CD4-positive, alpha-beta T cell treated with Interleukin-10 for 1 hour (primary cell): ENCODE data around the gene BMPER.

ENCODE experiments used
- DNase-seq: peaks from one replicate; pipeline ENCODE4 v3.0.0-alpha.2; 2020

BMPER gene

DNA sequence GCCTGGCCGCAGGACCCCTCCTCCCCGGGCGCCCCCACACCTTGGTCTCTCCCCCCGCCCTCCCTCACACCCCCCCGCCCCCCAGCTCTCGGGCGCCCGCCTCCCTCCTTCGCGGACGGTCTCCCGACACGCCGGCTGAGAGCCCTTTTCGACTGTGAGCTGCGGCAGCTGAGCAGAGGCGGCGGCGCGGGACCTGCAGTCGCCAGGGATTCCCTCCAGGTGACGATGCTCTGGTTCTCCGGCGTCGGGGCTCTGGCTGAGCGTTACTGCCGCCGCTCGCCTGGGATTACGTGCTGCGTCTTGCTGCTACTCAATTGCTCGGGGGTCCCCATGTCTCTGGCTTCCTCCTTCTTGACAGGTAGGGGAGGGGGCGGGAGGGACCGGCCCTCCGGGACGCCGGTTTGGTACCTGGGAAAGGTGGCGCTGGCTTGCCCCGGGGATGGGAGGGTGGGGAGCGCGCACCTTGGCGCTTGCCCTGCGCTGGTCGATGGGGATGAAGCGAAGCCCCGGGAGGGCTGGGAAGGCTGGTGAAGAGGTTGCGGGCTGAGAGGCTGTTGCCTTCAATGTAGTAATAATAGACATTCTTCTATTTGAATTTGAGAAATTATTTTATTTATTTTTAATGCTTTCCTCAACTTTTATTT lies at the start of gene BMPER:
Gene BMPER, plus strand, starts transcription at position 151 of the 644 bp plus-strand sequence. Its CDS starts 75 bp downstream, at position 226.
- no peak for DNase-seq

DNA sequence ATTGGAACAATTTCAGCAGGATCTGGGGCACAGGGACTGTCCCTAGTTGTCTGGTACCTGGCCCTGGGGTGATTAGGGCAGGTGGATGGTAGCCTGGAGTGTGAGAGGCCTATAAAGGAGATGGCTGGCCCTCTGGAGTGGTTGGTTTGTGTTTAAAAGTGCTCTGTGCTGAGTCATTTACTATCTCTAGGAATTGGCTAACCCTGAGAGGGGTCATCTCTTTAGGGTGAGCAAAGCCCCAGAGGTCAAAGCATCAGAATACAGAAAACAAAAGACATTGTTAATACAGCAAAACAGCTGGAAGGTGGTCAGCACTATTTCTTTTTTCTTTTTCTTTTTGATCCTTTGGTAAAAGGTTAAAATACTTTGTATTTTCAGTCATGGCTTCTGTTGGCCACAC lies 43.4 kb upstream of the BMPER start:
- DNase-seq: no peak

DNA sequence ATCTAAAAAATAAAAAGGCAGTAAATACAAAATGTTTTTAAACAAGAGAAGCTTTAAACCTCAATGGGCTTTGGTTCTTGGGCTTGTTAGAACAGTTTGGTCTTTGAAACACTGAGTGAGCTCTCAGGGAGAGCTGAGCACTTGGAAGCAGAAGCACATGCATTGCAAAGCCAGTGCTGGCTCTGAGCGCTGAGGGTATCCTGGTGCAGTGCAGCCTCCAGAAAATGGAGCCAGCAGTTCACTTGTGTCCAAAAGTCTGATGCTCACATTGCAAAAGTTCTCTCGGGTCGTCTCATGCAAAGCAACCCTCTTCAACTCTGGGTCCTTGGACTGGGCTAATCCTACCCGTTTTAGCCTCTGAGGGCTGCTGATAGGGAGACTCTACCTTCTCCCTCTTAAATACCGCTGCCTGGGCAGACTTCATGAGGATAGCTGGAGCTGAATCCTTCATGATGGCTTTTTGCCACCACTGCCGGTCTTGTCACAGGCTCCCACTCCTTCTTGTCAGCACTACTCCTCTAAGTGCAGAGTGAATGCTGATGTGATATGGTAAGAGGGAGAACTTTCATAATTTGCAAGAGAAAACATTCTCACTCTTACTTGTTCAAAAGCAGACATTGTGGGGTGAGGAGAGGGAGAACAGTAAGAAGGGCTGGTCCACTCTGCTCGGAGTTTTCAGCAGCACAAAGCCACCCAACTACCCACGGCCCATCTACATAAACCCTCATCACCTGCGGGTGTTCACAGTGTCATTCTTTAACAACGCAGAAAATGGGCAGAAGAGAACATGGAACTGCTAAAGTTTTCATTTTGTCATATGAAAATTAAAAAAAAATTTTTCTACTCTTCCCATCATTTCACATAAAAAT lies 42.2 kb upstream of the BMPER start:
- no peak for DNase-seq

DNA sequence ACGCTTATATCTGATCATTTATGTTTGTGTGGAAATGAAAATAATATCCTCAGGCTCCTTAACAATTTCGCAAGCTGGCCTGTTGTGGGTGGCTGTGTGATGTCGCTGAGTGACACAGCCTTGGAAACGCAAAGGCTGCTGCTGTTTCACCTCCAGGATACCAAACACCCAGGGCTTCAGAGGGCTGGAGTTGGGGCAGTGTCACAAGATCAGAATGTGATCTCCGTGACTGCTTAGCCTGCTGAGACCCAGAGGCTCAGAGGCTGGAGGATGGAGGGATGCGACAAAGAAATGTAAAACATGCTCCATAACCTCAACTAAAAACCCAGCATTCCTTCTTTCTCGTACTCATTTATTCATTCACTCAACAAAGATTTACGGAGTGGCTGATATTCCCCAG lies 37.2 kb upstream of the BMPER start:
- DNase-seq: no peak

DNA sequence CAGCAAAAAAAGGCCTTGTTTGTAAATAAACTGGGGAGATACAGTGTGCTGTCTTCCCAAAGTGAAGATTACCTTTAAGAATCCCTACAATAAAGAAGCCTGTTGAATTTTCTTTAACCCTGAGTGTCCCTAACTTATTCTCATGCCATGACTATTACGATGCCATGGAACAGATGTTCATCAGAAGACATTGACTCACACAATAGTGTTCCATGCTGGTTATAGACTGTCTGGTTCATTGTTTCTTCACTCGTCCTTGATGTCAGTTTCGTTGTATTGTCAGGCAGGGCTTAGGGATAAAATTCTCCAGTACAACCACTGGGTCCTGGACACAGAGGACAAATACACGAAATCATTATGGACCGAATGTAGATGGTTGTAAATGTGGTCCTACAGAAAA lies 36.2 kb upstream of the BMPER start:
- no peak for DNase-seq

DNA sequence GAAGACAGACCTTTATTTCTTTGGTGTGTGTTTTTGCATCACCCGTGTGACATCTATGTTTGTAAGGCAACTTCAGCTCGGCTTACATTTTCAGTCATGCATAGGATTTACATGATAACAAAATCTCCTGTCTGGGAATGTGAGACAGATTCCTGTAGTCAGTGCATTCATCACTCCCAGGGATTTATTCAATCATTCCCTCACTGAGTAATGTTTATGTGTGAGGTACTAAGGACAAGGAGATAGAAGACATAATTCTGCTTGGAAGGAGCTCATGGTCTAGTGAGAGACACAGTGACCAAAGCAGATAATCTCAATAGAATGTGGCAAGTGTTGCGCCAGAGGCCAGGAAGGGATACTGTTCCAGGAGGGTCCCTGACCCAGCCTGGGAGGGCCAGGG lies 35.2 kb upstream of the BMPER start:
- no peak for DNase-seq

DNA sequence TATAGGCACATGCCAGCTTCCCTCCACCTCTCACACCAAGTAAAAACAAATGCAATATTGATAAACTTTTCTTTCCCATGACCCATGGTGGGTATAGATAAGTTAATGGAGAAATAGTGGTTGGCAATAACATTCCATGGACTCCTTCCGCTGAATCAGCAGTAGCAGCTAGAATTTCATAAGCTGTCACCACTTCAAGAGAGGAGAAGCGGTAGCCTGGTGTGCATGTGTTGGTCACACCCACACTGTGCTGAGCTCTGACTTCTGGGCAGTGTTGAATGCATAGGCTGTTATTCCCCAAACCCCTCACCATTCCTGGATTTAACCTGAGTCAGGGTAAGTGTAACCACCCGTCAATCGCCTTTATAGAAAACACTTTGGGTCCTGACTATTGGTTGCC lies 32.5 kb upstream of the BMPER start:
- DNase-seq: no peak

DNA sequence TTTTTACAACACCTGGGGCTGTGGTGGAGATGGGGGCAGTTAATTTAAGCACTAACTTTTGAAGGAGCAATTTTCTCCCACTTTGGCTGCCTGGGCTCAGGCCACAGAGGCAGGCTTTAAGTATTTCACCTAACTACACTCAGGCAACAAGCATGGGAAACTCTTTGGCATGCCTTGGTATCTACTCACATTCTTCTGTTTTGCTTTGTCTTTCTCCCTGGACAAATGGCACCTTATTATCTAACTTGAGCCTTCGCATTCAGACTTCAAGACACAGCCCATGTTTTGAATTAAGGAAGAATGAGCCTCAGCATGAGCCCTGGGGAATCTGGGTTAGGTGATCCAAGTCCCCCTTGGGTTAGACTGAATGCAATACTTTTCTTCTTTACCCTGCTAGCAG lies 31.8 kb upstream of the BMPER start:
- no peak for DNase-seq

DNA sequence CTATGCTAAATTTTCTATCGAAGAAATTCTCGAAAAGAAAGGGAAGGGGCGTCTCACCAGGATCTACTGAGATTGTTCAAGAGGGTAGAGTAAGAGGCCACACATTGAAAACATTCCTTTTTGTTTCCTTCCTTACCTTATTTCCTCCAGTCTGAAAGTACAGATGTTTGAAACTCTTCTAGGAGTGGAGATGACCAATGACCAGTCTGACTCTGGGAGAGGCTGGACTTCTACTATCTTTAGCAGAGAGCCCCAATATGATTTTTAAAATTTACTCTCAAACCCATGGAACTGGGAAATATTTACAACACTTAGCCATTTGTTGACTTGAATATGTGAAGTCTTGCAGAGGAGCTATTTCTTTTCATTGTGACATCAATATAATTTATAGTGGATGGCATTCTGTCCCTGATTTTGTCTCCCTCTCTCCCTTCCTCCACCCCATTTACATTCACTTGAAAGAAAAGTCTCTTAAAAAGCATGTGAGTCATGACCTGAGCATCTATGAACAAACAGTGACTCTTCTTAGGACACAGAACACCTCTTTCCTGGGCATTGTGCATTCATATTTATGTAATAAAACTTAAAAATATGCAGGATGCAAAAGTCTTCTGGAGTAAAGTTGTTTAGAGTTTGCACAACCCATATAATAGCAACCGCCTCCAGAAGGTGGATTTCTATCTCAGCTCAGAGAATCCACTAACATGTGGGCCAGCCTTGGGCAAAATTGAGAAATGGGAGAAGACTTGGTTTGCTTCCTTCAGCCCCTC lies 31.2 kb upstream of the BMPER start:
- DNase-seq: no peak

DNA sequence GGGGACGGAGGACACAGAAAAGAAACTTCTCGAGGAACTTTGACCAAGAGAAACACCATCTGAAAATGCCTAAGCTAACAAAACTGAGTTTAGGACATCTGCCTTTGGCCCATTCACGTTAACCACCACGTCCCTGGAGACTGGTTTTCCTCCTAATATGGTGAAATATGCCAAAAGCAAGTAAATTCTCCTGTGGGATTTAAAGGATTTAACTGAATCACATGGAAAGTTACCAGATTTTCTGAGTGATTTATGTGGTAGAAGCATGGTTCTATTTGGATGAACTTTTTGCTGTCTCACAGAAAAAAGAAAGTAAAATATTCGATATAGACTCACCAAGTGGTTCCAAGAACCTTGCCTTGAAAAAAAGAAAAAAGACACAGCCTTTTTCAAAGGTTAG lies 30.4 kb upstream of the BMPER start:
- DNase-seq: no peak

DNA sequence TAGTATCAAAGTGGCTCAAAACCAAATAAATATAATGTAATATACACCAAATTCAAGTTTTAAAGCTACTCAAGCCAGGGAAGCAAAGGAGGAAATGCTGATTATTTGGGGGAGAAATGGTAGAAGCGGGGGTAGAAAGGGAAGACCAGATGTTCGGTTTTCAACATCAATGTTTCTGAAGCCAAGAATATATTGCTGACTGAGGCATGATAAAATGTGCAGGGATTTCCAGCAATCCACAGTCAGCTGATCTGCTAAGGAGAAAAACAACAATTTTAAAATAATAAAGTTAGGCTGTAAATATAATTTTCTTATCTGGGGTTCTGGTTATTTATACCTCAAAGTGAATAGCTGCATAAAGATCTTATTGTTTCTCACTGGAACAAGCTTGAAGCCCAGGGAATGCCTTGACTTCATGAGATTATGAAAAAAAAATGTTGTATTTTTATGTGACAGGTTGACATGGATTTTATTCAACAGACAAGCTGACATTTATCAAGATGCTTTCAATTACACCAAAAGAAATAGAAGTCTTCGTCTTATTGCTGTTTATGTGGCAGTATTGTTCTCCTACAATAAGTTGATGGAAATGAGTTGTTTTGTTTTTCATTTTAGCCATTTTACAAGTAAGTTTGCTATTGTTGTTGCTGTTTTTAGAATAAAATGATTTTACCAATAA lies 28.6 kb upstream of the BMPER start:
- DNase-seq: no peak

DNA sequence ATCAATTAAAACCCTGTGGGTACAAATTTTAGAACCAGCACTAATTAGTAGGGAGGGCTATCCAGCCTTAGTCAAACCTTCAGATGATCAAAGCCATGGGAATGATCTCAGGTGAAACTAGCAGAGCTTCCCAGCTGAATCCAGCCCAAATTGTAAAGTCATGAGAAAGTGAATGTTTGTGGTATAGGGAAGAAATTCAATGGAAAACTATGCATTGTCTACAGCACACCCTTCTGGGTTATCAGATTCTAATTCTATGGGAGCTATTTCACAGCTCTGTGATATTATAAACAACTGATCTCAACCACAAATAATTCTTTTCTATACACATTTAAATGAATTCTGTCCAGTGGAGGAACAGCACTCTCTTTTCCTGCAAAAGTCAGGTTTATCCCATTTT lies 24.6 kb upstream of the BMPER start:
- DNase-seq: no peak

DNA sequence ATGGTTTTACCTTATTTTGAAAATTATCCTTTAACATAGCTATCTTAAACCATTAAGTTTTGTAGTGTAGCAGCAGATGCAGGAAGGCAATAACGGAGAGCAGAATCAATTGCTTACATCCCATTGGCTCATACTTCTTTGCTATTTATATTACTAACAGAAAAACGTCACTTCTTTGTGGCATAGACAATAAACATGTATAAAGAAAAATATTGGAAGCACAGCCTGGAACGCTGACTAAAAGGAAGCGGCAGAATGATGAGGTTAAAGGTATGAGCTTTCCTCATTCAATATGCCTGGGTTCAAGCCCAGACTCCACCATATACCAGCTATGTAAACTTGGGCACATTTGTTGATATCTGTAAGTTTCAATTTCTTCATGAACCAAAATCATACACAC lies 24.0 kb upstream of the BMPER start:
- no peak for DNase-seq

DNA sequence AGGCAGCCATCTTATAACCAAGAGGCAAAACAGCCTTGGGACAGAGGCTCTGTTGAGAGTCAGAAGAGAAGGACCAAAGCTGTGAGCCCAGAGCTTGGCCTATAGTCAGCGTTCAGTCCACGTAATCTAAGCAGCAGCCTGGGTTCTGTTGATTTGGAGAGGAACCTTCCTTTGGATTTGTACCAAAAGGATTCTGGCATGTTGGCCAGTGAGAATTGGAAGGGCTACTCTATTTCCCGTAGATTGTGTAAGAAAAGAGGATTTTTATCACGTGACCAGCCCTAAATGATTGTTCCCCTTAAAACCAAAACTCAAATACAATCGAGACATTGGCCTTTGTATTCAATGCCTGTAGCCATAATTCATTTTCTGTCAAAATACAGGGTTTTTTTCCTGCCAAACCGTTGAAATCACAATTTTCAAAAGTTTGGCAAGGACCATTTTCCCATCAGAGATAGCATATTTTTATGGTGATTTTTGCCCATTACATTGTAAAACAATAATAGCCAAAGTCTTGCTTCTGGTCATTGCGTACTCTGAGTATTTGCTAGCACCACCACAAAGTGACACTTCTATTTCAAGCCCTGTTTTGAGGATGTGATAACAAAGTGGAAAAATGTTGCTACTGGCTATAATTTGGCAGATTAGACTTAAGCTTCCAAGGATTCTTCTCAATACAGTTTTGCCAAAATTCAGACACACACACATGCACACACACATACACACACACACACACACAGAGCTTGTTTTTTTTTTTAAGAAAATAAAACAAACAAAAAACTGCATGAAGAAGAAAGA lies 23.1 kb upstream of the BMPER start:
- no peak for DNase-seq

DNA sequence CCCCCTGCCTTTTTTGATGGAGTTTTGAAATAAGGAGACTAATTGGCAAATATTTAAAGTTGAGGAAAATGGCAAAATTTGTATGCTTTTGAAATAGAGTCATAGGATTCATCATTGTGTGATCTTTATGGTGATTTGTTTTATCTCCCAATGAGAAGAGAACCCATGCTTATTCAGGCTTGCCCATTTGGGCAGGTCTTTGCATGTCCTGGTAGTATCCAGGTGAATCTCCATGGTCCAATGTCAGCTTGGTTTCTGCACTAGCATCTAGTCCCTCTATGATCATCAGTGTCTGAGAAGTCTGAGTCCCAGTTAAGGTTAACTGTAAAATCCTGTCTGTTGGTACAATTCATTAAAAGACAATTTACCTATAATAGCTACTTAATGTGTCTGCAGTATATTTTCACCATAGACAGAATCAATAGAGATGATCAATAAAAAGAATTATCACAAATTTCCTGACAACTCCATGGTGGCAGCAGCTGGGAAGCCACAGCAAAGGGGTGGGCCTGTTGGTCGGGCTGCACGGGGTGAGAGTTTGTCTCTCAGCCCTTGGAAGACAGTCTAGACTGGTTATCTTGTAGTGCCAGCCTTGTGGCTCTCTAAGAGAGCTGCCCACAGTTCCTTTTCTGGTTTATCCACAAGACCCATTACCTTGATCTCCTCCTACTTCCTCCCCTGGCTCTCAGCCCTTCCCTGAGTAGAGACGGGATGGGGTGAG lies 22.2 kb upstream of the BMPER start:
- no peak for DNase-seq

DNA sequence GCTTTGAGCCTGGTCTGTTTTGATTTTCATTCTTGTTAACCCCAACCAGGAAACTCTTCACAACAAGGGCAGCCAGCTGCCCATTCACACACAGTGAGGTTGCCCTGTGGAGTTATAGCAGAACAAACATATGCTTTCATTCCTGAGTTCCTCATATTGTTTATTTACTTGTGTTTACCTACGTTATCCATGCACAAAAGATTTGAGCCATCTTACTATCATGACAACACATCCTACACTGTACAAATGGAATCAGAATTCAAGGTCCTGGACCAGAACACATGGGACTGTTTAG lies 21.7 kb upstream of the BMPER start:
- no peak for DNase-seq

DNA sequence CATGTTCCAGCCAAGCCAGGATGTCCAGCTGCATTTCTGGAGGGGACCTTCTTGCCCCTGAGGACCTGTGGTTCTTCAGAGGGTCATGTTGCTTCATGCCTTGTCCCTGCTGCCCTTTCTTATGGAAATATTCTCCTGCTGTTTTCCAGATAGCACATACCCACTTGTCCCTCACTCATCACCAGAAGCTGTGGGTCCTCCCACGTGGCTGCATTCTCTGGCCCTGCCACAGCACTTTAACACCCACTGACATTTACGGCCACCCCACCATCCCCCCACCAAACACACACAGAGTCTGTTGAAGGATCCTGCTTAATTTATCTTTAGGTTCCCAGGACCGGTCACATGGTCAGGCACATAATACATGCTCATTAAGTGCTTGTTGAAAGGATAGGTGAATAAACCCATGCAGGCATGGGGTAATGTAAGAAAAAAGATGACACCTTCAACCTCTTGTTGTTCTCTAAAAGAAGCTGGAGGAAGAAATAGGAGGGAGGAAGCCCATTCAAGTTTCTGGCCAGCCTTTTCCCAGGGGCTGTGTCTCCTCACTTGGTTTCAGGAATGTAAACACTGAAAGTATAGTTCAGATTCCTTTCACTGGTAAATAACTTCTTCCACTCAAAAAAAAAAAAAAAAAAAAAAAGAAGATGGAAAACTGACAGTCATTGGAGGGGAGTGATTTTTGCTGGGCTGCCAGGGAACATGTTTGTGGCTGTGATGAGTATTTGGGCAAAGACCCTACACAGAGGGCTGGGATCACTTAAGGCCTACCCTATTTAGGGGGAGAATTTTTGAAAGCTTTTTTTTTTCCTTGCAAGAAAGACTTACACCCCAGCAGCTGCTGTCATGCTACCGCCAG lies 19.8 kb upstream of the BMPER start:
- DNase-seq: no peak

DNA sequence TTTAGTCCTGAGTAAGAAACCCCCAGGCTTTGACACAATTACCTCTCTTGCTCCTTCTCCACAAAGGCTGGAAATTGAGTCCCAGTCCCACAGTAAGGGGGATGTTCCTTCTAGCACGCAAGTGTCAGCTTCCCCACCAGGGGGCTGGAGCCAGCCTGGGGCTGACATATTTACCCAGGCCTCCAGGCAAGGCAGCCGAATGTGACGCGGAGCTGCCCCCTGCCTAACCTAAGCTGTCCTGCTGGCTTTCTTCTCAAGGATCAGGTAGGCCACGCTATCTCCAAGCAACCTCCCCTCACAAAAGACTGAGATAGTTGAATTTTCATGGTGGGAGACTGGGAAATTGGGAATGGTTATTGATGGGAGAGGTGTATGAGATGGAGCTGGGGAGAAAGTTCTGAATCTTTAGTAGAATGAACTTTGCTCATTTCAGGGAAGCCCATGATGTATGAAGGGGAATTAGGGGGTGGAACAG lies 19.2 kb upstream of the BMPER start:
- no peak for DNase-seq

DNA sequence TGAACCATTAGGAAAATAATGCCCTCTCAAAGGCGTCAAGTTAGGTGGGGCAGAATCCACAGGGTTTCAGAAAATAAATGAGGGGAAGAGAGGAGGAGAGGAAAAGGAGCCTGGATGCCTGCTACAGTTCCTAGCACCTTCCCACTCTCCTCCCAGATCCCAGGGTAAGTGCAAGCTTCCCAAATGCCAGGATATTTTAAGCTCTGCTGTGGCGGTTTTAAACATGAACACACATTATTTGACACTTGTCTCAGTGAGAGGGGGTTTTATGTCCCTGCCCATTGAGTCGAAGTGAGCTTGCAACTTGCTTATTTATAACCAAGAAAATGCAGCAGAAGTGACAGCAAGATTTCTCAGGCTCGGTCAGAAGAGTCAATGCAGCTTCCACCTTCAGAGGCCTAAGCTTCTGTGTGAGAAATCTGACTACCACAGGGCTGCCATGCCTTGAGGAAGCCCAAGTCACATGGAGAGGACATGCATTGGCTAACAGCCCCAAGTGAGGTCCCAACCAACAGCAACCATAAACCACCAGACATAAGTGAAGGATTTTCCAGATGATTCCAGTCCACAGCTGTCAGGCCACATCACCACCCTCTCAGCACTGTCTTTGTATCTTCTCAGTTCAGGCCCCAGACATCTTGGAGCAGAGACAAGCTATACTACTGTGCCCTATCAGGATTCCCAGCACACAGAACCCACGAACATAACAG lies 17.9 kb upstream of the BMPER start:
- no peak for DNase-seq

DNA sequence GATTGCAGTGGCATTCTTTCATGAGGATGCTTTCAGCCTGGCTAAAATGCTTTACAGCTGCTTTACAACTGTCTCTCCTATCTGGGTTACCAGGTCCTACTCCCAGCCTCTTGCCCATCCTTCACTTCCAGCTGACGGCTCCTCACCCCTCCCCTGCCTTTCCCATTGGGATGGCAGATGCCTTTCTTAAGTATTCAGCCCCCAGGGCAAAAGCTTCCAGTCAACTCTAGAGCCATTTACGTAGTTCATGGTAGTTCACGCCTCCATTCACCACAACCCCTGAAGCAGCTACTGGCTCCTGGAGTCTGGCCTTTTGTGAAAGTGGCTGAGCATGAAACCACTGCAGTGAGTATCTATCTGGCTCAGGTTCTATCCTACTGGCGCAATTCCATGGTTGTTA lies 17.2 kb upstream of the BMPER start:
- no peak for DNase-seq
